GM12873 (cell line): ENCODE data around the gene TRPV3.

Source experiments
- TF ChIP-seq, protein P1 (sequence below): IDR thresholded peaks from 2 replicates; pipeline ENCODE4 v1.5.1; 2012; ENCODE audit warnings: low read depth, mild to moderate bottlenecking, moderate library complexity, low read length, control low read depth; ENCODE audit not compliant: insufficient read depth; ENCODE audit errors: missing control alignments

The TRPV3 gene

DNA sequence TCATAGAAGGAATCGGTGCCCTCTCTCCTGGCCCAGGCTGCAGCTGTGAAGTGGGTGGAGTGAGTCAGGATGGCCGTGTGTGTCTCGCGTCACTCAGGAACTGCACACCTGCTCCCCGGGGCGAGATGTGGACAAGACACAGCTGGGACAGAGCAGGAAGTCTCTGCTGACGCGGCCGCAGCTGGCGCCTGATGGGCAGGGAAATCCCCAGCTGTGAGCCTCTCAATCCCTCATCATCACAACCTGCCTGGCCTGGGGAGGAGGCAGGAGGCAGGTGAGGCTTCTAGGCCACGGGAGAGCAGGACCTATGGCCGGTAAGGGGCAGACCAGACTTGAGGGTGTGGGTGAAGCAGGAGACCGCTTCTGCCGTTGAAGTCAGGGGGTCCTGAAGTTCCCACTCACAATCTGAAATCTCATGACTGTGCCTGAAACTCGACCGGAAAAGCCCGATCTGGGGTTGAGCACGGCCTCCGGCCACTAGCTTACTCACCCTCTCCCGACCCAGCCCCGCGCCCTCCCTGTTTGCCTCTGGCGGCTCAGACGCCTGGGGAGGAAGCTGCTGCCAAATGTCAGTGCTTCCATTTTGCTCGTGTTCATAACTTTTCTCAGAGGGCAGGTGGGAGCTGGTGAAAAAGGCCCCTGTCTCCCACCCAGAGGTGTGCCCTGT, 1.1 kb upstream of the TRPV3 start:
- TF ChIP-seq, protein P1, sequence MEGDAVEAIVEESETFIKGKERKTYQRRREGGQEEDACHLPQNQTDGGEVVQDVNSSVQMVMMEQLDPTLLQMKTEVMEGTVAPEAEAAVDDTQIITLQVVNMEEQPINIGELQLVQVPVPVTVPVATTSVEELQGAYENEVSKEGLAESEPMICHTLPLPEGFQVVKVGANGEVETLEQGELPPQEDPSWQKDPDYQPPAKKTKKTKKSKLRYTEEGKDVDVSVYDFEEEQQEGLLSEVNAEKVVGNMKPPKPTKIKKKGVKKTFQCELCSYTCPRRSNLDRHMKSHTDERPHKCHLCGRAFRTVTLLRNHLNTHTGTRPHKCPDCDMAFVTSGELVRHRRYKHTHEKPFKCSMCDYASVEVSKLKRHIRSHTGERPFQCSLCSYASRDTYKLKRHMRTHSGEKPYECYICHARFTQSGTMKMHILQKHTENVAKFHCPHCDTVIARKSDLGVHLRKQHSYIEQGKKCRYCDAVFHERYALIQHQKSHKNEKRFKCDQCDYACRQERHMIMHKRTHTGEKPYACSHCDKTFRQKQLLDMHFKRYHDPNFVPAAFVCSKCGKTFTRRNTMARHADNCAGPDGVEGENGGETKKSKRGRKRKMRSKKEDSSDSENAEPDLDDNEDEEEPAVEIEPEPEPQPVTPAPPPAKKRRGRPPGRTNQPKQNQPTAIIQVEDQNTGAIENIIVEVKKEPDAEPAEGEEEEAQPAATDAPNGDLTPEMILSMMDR, result no peak

DNA sequence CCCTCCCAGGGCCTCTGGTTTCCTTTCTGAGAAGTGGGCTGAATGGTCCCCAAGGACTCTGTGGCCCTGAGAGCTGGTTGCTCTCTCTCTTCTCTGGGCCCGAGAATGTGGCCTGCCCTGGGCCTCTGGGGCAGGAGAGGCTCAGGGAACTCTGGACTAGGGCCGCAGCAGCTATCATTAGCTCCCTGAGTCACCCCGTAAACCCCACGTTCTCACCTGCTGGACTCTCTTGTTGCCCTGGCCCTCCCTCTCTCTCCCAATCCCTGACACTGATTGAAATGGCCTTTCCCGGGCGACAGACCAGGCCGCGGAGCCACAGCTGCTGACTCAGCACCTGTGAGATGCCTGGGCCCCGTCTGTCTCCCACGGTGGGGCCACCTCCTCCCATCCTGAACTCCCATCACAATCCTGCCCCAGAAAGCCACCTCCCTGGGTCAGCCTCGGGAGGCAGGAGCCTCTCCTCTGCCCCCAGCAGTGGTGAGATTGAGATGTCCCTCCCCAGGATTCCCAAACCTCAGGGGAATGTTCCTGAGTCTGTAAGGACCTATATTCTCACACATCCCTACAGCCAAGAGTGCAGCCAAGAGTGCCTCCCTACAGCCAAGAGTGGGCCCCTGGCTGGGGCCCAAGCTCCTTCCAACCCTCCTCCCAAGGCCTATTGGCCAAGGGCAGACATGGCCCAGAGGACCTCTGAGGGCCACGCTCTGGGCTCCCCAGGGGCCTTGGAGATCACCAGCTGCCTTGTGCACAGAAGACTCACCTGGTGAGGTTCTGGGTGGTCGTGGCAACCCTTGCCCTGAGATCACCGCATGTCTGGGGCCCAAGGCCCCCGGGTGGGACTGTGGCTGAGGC, 470 bp downstream of the TRPV3 start:
- TF ChIP-seq, protein P1, result no peak

DNA sequence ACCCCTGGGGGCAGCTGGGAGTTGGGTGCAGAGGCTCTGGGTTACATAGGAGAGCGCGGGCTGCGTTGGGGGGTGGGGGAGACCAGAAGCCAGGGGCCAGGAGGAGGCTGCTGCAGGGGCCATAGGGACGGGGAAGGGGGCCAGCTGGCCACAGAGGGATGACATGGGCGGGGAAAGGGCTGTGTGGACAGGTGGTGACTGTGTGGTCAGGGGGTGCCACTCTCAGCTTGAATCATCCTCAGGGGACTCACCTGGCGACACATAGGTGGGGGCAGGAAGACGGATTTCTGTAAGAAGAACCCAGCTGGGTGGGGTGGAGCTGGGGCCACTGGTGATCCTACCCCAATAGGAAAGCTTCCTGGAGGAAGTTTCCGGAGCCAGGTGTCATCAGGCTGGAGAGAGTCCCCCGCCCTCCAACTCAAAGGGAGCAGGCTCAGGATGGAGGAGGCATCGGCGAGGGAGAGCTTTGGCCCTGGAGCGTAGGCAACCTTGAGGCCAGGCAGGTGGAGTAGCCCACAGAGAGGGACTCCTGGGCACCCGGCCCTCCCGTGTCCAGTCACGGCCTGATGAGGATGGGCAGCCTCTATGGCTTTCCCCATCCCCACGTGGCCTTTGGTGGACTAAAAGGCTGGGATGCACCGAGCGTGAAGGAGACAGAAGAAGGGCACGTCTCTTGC, 1.2 kb downstream of the TRPV3 start:
- TF ChIP-seq, protein P1, result no peak

DNA sequence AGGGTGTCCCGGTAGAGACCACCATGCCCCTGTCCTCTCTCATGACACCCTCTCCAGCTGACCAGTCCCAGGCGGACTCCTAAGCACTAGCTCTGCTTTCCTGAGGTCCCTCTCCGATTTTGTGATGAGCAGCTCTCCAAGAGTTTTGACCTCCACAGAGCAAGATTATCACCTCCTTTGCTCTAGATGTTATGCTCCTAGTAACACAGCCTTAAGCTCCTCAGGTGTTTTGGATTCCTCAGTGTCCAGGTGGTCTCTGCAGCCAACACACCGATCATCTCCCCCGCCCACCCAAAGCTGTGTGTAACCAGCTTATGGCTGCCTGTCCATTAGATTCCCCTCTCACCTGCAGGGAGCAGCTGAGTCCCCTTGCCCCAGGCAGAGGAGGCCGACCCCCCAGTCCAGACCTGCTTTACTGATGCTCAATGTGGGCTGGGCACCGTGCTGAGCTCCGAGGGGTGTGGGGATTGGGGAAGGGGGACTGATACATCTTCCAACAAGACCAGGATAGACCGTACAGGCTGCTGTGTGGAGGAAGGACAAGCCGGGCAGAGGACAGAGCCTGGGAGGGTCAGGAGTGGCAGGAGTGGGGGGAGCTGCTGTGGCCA, 2.3 kb downstream of the TRPV3 start:
- TF ChIP-seq, protein P1, result no peak

DNA sequence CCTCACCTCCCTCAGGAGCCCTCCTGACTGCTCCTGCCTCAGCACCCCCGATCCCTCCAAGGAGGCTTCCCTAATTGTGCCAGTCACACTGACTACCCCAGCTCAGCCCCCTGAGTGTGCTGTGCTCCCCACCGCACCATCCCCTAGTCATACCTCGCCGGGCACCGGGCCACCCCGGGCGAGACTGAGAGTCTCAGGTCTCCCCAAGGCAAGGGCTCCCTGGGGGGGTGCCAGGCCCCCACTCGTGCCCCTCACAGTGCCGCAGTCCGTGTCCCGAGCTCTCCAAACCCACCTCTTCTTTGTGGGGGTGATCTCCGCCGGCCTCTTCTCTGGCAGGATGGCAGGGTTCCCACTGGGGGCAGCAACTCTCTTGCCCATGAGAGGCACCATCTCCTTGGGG, 3.2 kb downstream of the TRPV3 start:
- TF ChIP-seq, protein P1, result no peak

DNA sequence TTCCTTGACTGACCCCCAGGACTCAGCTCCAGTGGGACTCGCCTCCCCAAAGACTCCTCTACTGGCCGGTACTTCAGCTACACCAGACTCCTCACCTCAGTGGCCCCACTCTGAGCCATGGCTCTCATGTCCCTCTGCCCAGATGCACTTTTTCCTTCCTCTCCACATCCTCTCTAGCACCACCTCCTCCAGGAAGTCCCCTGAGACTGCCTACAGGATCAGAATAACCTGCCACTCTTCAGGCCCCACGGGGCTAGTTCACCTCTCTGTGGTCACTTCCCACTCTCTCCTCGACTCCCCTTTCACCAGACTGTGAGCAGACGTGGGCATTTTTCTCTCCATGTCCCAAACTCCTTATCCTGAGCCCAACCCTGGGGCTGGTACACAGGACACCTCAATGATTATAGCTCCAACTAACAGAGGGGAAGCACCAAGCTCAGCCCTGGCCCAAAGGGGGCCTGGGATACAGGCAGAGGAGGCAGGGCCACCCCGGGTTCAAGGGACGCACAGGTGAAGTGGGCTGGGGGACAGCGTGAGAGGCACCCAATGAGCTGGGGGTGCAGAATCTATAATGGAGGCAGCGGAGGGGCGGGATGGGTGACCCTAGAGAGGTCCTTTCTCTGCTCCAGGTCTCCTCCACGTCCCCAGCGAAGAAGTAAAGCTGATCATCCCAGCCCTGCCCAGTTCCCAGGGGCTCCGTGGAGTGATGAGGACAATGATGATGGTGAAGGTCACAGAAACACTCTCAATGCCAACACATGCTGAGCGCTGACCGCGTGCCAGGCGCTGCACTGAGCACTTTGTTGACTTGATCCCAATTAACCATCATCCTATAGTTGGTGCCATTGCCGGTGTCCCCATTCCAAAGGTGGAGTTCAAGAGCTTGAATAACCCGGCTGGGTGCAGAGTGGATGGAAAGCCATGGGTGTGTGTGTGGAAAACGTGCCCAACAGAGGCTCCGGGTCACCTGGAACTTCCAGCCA, 3.9 kb downstream of the TRPV3 start:
- TF ChIP-seq, protein P1, result no peak
